Esophagus (tissue), 2 donors: ENCODE measurements around the gene MMP23B. TPM values are rescaled to one million over a fixed set of nuclear protein-coding genes. Genes with fewer than 3 reads are reported as not detected.
A peak's percentile ranks its signal among the peaks of the same experiment; 100 is the strongest.
"Not testable (repeated sequence)": the region's sequence is repeated elsewhere in the genome, so short reads cannot be mapped to it uniquely, and the experiment has no call there.

Experiments
- H3K27ac ChIP-seq, 2 donors: one replicate each; pipeline ENCODE4 v1.5.1; 2013; ENCODE audit warnings: low read depth in 2 of 2, mild to moderate bottlenecking in 2 of 2, inconsistent platforms in 1 of 2, low read length in 1 of 2, moderate library complexity in 1 of 2
- H3K27me3 ChIP-seq, 2 donors: one replicate each; pipeline ENCODE4 v1.6.1; 2013; ENCODE audit warnings: low read length in 2 of 2, control low read depth in 1 of 2, mild to moderate bottlenecking in 1 of 2; ENCODE audit not compliant: insufficient read depth in 2 of 2, control insufficient read depth in 1 of 2
- H3K36me3 ChIP-seq, 2 donors: one replicate each; pipeline ENCODE4 v1.6.1; 2013; ENCODE audit warnings: low read length in 1 of 2; ENCODE audit not compliant: control insufficient read depth in 2 of 2, insufficient read depth in 2 of 2
- H3K4me1 ChIP-seq, 2 donors: one replicate each; pipeline ENCODE4 v1.6.1; 2013; ENCODE audit warnings: low read length in 1 of 2; ENCODE audit not compliant: control insufficient read depth in 2 of 2, insufficient read depth in 2 of 2
- H3K4me3 ChIP-seq, 2 donors: one replicate each; pipeline ENCODE4 v1.5.1; 2013; ENCODE audit warnings: low read length in 2 of 2, mild to moderate bottlenecking in 2 of 2, low read depth in 1 of 2, moderate library complexity in 1 of 2
- H3K9me3 ChIP-seq, 2 donors: one replicate each; pipeline ENCODE4 v1.6.1; 2013; ENCODE audit warnings: mild to moderate bottlenecking in 2 of 2, low read depth in 1 of 2, low read length in 1 of 2, moderate library complexity in 1 of 2; ENCODE audit not compliant: control insufficient read depth in 2 of 2, insufficient read depth in 1 of 2
- WGBS, 2 donors: extraction: QIAGEN DNeasy Blood & Tissue Kit; methylation state at CpG; one replicate each; pipeline ENCODE4 v1.1.7; 2013; 5-methylcytosine and 5-hydroxymethylcytosine counted together
- polyA plus RNA-seq, 2 donors: library from polyadenylated mRNA; stranded (reverse); fragments of 200-250 nt; gene quantifications; one replicate each; pipeline ENCODE4 v1.2.3, GENCODE V29; 2013
- donor health status: healthy with polysubstance abuse.
- donor health status: Bipolar disorder and iron deficiency.

Gene MMP23B
- polyA plus RNA-seq, 2 donors = 0.91 to 2.7 TPM

- not testable (repeated sequence) for H3K4me3 ChIP-seq, H3K27me3 ChIP-seq, H3K9me3 ChIP-seq, H3K27ac ChIP-seq, H3K4me1 ChIP-seq
- peaks cover 0 to 18% of the 10 kb centered on the region in 2 donors for H3K36me3 ChIP-seq
- 93 to 96% methylated on average over 11 to 19 of the region's 25 CpGs for whole genome bisulfite sequencing, 2 donors
These were observed 8.1 kb downstream of the MMP23B start for GRCh38 chr1:1640081-1640480.

- H3K9me3 ChIP-seq, H3K27ac ChIP-seq, H3K4me3 ChIP-seq, H3K4me1 ChIP-seq, H3K27me3 ChIP-seq: not testable (repeated sequence)
- WGBS, 2 donors = 95 to 97% methylated on average over 19 to 33 of the region's 38 CpGs
- H3K36me3 ChIP-seq = peaks cover 0 to 18% of the 10 kb centered on the region in 2 donors
These were observed 8.9 kb downstream of the MMP23B start for GRCh38 chr1:1640711-1641461.

GRCh38 chr1:1646326-1646725 lies 14.4 kb downstream of the MMP23B start:
- H3K9me3 ChIP-seq, H3K4me3 ChIP-seq, H3K4me1 ChIP-seq, H3K27ac ChIP-seq, H3K27me3 ChIP-seq: not testable (repeated sequence)
- WGBS, 2 donors = 82 to 88% methylated on average over 4 to 5 of the region's 5 CpGs
- peaks cover 0 to 14% of the 10 kb centered on the region in 2 donors for H3K36me3 ChIP-seq

- H3K27me3 ChIP-seq = not testable (repeated sequence)
- WGBS, 2 donors = 83 to 92% methylated on average over 17 of the region's 17 CpGs
These were observed 15.7 kb downstream of the MMP23B start for GRCh38 chr1:1647567-1648241.

GRCh38 chr1:1648265-1648664 lies 16.3 kb downstream of the MMP23B start:
- not testable (repeated sequence) for H3K27ac ChIP-seq, H3K4me1 ChIP-seq, H3K27me3 ChIP-seq, H3K4me3 ChIP-seq, H3K9me3 ChIP-seq
- peaks cover 0 to 18% of the 10 kb centered on the region in 2 donors for H3K36me3 ChIP-seq
- 81 to 84% methylated on average over 11 of the region's 11 CpGs for WGBS, 2 donors

More at GRCh38 chr1:1647567-1648241, 15.7 kb downstream of the MMP23B start:
- H3K9me3 ChIP-seq, H3K4me3 ChIP-seq, H3K4me1 ChIP-seq, H3K27ac ChIP-seq: not testable (repeated sequence)
- H3K36me3 ChIP-seq = peaks cover 0 to 18% of the 10 kb centered on the region in 2 donors

- H3K9me3 ChIP-seq, H3K4me1 ChIP-seq, H3K36me3 ChIP-seq, H3K27me3 ChIP-seq: not testable (repeated sequence)
- Histone ChIP-seq H3K4me3 (peak within 1 kb of the TSS; percentile 57 to 81), H3K27ac (peak within 1 kb of the TSS; percentile 94 to 100)
- WGBS, 2 donors = 0% methylated on average over 62 to 71 of the region's 96 CpGs
These were observed 26.9 kb downstream of the MMP23B start, which contains the start of gene CDK11B for GRCh38 chr1:1658583-1659549. CDK11B (minus strand) TSS chr1:1659004; CDS start chr1:1657485, 1,519 bp downstream.

- peaks cover 7 to 16% of the 10 kb centered on the region in 2 donors for H3K36me3 ChIP-seq
- H3K9me3 ChIP-seq, H3K27me3 ChIP-seq, H3K4me1 ChIP-seq, H3K4me3 ChIP-seq: not testable (repeated sequence)
- 68 to 70% methylated on average over 6 to 9 of the region's 9 CpGs for WGBS, 2 donors
- peak overlapping the region in 1 of 2 donors; percentile 88 for H3K27ac ChIP-seq
These were observed 30.4 kb downstream of the MMP23B start for GRCh38 chr1:1662392-1662791.

GRCh38 chr1:1662830-1663560 lies 31.0 kb downstream of the MMP23B start:
- not testable (repeated sequence) for H3K9me3 ChIP-seq, H3K4me1 ChIP-seq, H3K27me3 ChIP-seq, H3K4me3 ChIP-seq
- whole genome bisulfite sequencing, 2 donors = 66 to 68% methylated on average over 15 of the region's 15 CpGs
- peaks cover 7 to 16% of the 10 kb centered on the region in 2 donors for H3K36me3 ChIP-seq
- peak overlapping the region in 1 of 2 donors; percentile 88 for H3K27ac ChIP-seq

GRCh38 chr1:1664318-1664717 lies 32.3 kb downstream of the MMP23B start:
- H3K4me3 ChIP-seq, H3K4me1 ChIP-seq, H3K9me3 ChIP-seq, H3K27ac ChIP-seq, H3K27me3 ChIP-seq: not testable (repeated sequence)
- peaks cover 7 to 16% of the 10 kb centered on the region in 2 donors for H3K36me3 ChIP-seq
- 84 to 85% methylated on average over 6 to 7 of the region's 11 CpGs for WGBS, 2 donors
